ENCODE results near the gene ROGDI. TPM values are rescaled to one million over a fixed set of nuclear protein-coding genes. Genes with fewer than 3 reads are reported as not detected.

ROGDI gene, protein sequence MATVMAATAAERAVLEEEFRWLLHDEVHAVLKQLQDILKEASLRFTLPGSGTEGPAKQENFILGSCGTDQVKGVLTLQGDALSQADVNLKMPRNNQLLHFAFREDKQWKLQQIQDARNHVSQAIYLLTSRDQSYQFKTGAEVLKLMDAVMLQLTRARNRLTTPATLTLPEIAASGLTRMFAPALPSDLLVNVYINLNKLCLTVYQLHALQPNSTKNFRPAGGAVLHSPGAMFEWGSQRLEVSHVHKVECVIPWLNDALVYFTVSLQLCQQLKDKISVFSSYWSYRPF
- total RNA-seq, result 15.2 and 42.6 TPM in 2 replicates

DNA sequence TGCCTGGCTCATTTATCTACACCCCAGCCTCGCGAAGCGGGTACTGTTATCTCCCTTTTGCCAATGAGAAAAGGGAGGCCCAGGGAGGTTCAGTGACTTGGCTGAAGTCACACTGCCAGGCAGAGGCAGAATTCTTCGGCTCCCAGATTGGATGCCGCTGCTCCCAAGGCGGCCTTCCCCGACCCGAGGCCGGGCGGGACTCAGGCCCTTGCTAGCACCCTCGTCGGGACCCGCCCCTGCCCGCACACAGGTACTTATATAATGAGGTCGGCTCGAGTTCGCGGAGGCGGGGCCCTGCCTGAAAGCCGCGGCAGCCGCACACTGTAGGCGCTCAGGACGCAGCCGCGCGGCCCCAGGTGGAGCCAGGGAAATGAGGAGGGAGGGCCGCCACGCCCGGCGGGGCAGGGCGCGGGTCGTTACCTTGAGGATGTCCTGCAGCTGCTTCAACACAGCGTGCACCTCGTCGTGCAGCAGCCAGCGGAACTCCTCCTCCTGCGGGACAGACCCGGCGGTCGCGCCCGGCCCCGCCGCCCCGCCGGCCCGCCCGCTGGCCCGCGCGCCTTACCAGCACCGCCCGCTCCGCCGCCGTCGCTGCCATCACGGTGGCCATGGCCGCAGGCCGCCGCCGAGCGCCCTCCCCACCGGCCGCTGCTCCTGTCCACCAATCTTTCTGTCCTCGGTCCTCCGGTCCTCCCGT lies at the start of gene ROGDI:
Gene ROGDI (minus strand): TSS at position 672 of the 697 bp plus-strand sequence. CDS start 62 bp downstream, at position 610.

DNA sequence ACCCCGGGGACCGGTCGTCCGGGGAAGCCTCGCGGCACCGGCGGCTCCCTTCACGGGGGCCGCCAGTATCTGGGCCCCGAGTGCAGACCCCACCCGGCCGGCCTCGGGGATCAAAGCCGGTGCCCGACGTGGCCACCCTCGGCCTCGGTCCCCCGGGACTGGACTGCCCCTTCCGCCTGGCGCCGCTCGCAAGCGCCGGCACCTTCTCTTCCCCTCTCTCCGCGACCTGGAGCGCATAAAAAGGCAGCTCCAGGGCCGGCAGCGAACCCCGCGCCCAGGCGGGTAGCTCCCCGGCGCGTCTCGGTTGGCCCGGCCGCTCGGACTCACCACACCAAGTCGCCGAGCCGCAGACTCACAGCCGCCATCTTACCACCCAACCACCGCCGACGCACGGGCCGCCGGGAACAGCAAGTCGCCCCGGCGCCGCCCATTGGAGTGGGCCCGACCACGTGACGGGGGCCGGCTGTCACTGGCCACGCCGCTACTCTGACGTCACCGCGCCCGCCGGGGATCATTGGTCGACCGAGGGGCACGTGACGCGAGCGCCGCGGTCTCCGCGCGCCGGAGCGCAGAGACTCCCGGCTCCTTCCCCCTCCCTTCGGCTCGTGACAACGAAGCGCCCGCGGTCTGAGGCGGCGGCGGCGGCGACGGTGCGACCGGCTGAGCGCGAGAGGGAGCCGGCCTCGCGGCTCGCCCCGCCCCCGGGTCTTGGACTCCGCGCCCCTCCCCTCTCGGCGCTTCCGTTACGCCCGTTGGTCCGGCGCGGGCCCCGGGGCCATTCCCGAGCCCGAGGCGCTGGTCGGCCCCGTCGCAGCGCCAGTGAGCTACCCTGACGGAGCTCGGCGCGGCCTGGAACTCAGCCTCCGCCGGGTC lies 44.7 kb upstream of the ROGDI start, which contains the start of the genes GLYR1 and UBN1:
Gene GLYR1 (minus strand): TSS at position 388 of the 873 bp plus-strand sequence. CDS start 23 bp downstream, at position 365.
Gene UBN1 (plus strand): TSS at position 581 of the 873 bp plus-strand sequence. CDS start 5,437 bp downstream, outside the sequence.

DNA sequence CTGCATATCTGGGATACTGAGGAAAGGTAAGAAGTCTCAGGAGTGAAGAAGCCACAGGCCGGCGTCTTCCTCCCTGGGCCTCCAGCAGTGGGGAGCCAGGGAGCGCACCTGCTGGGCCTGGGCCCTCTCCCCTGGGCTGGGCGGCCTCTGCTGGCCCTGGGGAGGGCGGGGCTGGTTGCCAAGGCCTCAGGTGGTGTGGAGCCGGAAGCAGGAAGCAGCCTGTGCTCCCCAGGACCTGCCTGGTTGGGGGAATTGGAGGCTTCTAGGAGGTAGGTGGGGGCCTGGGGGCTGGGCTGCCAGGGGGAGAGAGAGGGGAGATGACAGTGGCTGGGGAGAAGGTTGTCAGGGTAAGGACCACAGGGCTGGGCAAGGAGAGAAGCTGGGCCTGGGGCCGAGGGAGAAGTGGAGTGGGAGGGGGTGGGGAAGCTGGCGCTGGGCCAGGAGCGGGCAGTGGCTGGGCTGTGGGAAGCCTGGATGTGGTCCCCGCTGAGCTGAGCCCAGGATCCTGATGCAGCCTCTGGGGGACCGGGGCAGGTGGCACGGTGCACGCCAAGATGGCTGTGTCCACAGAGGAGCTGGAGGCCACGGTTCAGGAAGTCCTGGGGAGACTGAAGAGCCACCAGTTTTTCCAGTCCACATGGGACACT lies 7.1 kb downstream of the ROGDI start, which contains the start of gene SMIM22:
Gene SMIM22 (plus strand): TSS at position 189 of the 647 bp plus-strand sequence. CDS start 366 bp downstream, at position 555.

DNA sequence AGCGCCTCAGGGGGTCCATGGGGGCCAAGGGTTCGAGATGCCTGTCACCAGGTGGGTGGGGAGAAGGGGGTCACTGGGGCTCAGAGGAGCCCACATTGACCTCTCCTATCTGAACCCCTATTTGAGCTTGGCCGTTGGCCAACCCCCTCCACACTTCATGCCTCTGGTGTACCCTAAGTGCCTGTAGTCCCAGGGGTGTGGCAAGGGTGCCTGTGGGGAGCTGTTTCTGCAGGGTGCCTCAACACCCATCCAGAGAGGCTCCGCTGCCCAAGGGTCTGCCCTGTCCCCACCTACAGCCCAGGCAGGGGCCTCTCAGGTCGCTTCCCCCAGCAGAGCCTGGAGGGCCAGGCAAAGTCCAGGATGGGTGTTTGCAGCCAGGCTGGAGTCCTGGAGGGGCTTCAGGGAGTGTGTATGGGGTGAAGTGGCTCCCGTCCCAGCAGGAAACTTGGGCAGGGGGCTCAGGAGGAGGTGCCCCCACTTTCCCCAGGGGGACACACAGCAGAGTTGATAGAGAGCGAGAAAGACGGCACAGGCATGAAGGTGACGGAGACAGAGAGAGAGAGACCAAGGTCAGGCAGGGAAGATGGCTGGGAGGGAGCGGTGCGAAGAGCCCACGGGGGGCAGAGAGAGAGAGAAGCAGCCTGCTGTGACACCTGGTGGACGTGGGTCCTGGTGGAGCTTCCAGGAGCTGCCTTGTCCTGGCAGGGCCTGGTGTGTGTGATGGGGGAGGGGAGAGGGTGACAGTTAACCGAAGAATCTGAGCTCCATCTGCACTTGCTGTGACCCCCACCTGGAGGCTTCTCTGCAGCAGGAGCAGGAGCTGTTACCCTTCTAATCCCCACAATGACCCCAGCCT lies 14.6 kb downstream of the ROGDI start, which contains the start of gene SEPTIN12:
Gene SEPTIN12 (minus strand): TSS at position 719 of the 856 bp plus-strand sequence. CDS start 700 bp downstream, at position 19.

DNA sequence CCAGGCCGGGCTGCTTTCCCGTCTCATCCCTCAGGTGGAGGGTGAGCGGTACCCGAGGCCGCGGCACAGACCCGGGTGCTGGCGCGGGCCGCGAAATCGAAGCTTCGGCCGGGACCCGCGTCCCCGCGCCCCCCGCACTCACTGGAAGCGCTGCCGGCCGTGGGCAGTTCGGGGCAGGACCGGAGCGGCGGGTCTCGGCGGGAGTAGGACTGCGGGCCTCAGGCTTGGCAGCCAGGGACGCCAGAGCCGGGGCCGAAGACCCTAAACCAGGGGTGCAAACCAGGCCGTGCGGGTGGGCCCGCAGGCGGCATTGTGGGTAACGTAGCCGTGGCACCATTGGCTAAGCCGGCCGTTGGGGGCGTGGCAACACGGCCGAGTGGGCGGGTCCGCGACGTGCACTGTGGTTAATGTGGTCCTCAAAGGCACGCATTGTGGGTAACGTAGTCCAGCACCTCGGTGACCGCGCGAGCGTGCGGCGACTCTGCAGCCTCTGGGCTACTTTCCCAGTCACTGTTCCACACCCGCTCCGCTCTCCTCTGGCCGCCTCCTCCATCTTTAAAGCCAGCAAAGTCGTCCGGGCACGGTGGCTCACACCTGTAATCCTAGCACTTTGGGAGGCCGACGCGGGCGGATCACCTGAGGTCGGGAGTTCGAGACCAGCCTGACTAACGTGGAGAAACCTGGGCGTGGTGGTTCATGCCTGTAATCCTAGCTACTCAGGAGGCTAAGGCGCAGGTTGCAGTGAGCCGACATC lies 35.4 kb downstream of the ROGDI start, which contains the start of gene ZNF500:
Gene ZNF500 (minus strand): TSS at position 288 of the 754 bp plus-strand sequence. CDS start 1,184 bp downstream, outside the sequence.

Other genes starting within 250 kb of the ROGDI start
- 0.09 TPM in 1 of 2 replicates, not detected in the other for gene C16orf96, start 246.3 kb downstream of the ROGDI start, total RNA-seq
- gene UBALD1, start 187.7 kb downstream of the ROGDI start, total RNA-seq, result 14.2 and 15.4 TPM in 2 replicates
- 23.9 and 31.6 TPM in 2 replicates for gene MGRN1, start 177.8 kb downstream of the ROGDI start, total RNA-seq
- 22.4 and 24.9 TPM in 2 replicates for gene NUDT16L1, start 109.1 kb downstream of the ROGDI start, total RNA-seq
- 10.4 and 16.0 TPM in 2 replicates for gene ANKS3, start 68.4 kb downstream of the ROGDI start, total RNA-seq
- gene DNAAF8, start 68.1 kb downstream of the ROGDI start, total RNA-seq, result 0.09 and 5.1 TPM in 2 replicates
- 6.0 and 9.5 TPM in 2 replicates for gene ZNF500, start 35.5 kb downstream of the ROGDI start, total RNA-seq
- gene SEPTIN12, start 14.3 kb downstream of the ROGDI start, total RNA-seq, result not detected in 2 replicates
- gene SMIM22, start 7.3 kb downstream of the ROGDI start, total RNA-seq, result not detected in 2 replicates
- gene GLYR1, start 44.7 kb upstream of the ROGDI start, total RNA-seq, result 23.7 and 31.3 TPM in 2 replicates
- gene UBN1, start 44.8 kb upstream of the ROGDI start, total RNA-seq, result 26.7 and 33.5 TPM in 2 replicates
- 13.3 and 49.7 TPM in 2 replicates for gene PPL, start 134.5 kb upstream of the ROGDI start, total RNA-seq
- under 0.01 and 0.47 TPM in 2 replicates for gene SEC14L5, start 155.7 kb upstream of the ROGDI start, total RNA-seq
- gene NAGPA, start 231.3 kb upstream of the ROGDI start, total RNA-seq, result 19.1 and 37.5 TPM in 2 replicates

Measured in pericardium fibroblast (primary cell).